Smooth muscle cell (in vitro differentiated cells): Measurements from ENCODE around the gene FAM240A. TPM values are rescaled to one million over a fixed set of nuclear protein-coding genes. Genes with fewer than 3 reads are reported as not detected.

Experiments
- DNase-seq: peaks from one replicate; lab custom pipeline; 2025; ENCODE audit not compliant: unreplicated experiment; lab: John Stamatoyannopoulos, UW
- H2AFZ ChIP-seq: fragments of 200-600 bp; sonication (generic); 2 replicates; pipeline ENCODE4 v1.6.0; 2016; ENCODE audit warnings: antibody characterized with exemption, low read depth, mild to moderate bottlenecking
- H3F3A ChIP-seq: fragments of 200-600 bp; sonication (generic); 2 replicates; pipeline ENCODE4 v1.6.0; 2017; ENCODE audit warnings: antibody characterized with exemption, low read depth
- H3K27ac ChIP-seq: fragments of 200-600 bp; sonication (generic); 2 replicates; pipeline ENCODE4 v1.5.1; 2016; ENCODE audit warnings: low read depth, mild to moderate bottlenecking
- H3K27me3 ChIP-seq: fragments of 200-600 bp; sonication (generic); 2 replicates; pipeline ENCODE4 v1.6.1; 2016; ENCODE audit warnings: low read depth, mild to moderate bottlenecking
- H3K36me3 ChIP-seq: fragments of 200-600 bp; sonication (generic); 2 replicates; pipeline ENCODE4 v1.5.1; 2016; ENCODE audit warnings: low read depth
- H3K4me1 ChIP-seq: fragments of 200-600 bp; sonication (generic); 2 replicates; pipeline ENCODE4 v1.5.1; 2016; ENCODE audit warnings: low read depth
- H3K4me2 ChIP-seq: fragments of 200-600 bp; sonication (generic); 2 replicates; pipeline ENCODE4 v1.6.0; 2016; ENCODE audit warnings: mild to moderate bottlenecking
- H3K4me3 ChIP-seq: fragments of 200-600 bp; sonication (generic); 2 replicates; pipeline ENCODE4 v1.5.1; 2016; ENCODE audit warnings: mild to moderate bottlenecking
- H3K79me2 ChIP-seq: fragments of 200-600 bp; sonication (generic); 2 replicates; pipeline ENCODE4 v1.6.0; 2016; ENCODE audit warnings: low read depth, mild to moderate bottlenecking
- H3K9ac ChIP-seq: fragments of 200-600 bp; sonication (generic); 2 replicates; pipeline ENCODE4 v1.6.0; 2016; ENCODE audit warnings: low read depth
- H3K9me3 ChIP-seq: fragments of 200-600 bp; sonication (generic); replicated peaks from 2 replicates; pipeline ENCODE4 v1.5.1; 2016; ENCODE audit warnings: low read depth
- H4K20me1 ChIP-seq: fragments of 200-600 bp; sonication (generic); 2 replicates; pipeline ENCODE4 v1.6.0; 2016; ENCODE audit warnings: low read depth
- WGBS: methylation state at CpG from one replicate; pipeline ENCODE4 v1.1.7; 2016; ENCODE audit warnings: low lambda C conversion rate; 5-methylcytosine and 5-hydroxymethylcytosine counted together
- polyA plus RNA-seq: library from polyadenylated mRNA; unstranded; fragments of >200 nt; fragmentation: Nextera tagmentation; extraction: Ambion mirVana; gene quantifications from 2 replicates; pipeline ENCODE4 v1.2.1, GENCODE V29; 2016
- total RNA-seq: library from RNA; depleted of rRNA; stranded (reverse); fragments of >200 nt; gene quantifications from 2 replicates; pipeline ENCODE4 v1.2.3, GENCODE V29; 2014
- TF ChIP-seq, protein P1 (sequence below): fragments of 200-600 bp; sonication (generic); IDR thresholded peaks from 2 replicates; pipeline ENCODE4 v1.5.1; 2017; ENCODE audit warnings: borderline replicate concordance, mild to moderate bottlenecking, antibody characterized with exemption; ENCODE audit not compliant: insufficient read depth, poor library complexity, severe bottlenecking

Gene FAM240A
- total and polyA plus RNA-seq, 2 experiments from 2014 or later, result not detected

DNA sequence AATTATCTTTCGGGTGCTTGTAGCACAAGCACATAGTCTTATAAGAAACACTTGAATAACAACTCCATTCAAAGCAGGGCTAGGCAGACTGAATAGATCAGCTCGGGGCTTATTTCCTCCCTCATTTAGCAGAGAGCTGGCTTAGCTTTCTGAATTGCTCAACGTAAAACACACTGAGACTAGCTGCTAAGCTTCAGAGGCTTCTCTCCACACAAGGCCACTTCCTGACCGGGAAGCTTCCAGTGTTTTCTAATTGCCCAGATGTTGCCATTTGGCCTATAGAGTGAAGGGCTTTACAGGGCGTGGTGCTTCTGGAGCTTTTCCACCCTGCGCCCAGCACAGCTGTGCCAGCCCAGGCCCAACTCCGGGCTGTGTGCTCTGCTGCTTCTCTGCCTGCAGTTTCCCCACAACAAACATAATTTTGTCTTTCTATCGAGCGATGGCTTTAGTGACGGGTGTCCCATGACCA lies 16.6 kb downstream of the FAM240A start:
- Histone ChIP-seq H3K4me1 (peaks cover 13% of the 10 kb centered on the region), H3K79me2 (no peaks in the 10 kb centered on the region), H3K9me3 (no peaks in the 10 kb centered on the region), H3K9ac (no peak overlapping the region), H3K4me2 (peak overlapping the region; percentile 80), H3K4me3 (no peak overlapping the region), H2AFZ (peak overlapping the region; percentile 68), H3F3A (no peaks in the 10 kb centered on the region), H3K27ac (peak overlapping the region; percentile 15), H3K27me3 (no peaks in the 10 kb centered on the region), H4K20me1 (no peaks in the 10 kb centered on the region), H3K36me3 (no peaks in the 10 kb centered on the region)
- WGBS, result 65% methylated on average over 10 of the region's 10 CpGs
- TF ChIP-seq, protein P1, sequence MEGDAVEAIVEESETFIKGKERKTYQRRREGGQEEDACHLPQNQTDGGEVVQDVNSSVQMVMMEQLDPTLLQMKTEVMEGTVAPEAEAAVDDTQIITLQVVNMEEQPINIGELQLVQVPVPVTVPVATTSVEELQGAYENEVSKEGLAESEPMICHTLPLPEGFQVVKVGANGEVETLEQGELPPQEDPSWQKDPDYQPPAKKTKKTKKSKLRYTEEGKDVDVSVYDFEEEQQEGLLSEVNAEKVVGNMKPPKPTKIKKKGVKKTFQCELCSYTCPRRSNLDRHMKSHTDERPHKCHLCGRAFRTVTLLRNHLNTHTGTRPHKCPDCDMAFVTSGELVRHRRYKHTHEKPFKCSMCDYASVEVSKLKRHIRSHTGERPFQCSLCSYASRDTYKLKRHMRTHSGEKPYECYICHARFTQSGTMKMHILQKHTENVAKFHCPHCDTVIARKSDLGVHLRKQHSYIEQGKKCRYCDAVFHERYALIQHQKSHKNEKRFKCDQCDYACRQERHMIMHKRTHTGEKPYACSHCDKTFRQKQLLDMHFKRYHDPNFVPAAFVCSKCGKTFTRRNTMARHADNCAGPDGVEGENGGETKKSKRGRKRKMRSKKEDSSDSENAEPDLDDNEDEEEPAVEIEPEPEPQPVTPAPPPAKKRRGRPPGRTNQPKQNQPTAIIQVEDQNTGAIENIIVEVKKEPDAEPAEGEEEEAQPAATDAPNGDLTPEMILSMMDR, result no peak
- DNase-seq, result no peak

DNA sequence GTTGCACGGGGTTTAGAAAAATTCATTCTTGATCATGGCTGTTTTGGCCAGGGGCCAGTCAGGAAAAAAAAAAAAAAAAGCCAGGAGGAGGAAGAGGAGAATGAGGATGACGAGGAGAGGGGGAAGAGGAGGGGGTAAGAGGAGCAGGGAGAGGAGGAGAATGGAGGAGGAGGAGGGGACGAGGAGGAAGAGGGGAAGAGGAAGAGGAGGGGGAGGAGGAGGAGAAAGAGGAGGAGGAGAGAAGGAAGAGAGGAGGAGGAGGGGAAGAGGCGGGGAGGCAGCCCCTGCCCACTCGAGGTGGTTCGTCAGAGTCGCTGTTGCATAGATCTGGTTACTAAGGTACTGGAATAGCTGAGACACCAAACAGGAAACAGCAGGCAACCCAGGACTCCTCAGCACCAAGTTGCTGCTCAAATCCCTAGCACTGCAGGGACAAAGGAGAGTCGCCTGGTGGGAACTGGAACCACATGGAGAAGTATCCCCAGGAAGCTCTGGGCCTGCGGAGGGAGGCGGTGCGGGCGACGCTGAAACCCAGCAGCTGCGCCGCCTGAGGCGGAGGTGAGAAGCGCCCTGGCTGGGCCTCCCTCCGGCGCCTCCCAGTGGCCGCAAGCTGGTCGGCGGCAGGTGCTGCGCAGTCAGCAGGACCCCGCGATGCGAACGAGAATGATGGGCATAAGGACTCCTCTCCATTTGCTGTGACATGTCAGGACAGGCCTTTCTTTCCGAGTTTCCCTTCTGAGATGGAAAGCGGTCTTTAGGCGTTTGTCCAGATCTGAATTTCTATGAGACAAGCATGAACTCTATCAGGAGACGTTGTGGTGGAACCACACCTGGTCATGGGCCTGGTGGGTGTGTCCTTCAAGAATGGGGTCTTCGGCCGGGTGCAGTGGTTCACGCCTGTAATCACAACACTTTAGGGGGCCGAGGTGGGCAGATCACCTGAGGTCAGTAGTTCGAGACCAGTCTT lies 17.5 kb downstream of the FAM240A start:
- no peaks in the 10 kb centered on the region for H4K20me1 ChIP-seq
- H3K4me1 ChIP-seq, result peaks cover 13% of the 10 kb centered on the region
- peak overlapping the region; percentile 80 for H3K4me2 ChIP-seq
- no peaks in the 10 kb centered on the region for H3K36me3 ChIP-seq
- TF ChIP-seq, protein P1, result peak; percentile 81
- H3K27ac ChIP-seq, result peak overlapping the region; percentile 15
- H3K9me3 ChIP-seq, result no peaks in the 10 kb centered on the region
- no peaks in the 10 kb centered on the region for H3K79me2 ChIP-seq
- 20% methylated on average over 30 of the region's 36 CpGs for WGBS
- no peak overlapping the region for H3K9ac ChIP-seq
- H2AFZ ChIP-seq, result peak overlapping the region; percentile 68
- no peaks in the 10 kb centered on the region for H3F3A ChIP-seq
- peak overlapping the region; percentile 12 for H3K4me3 ChIP-seq
- DNase-seq, result peak; percentile 39
- H3K27me3 ChIP-seq, result no peaks in the 10 kb centered on the region

DNA sequence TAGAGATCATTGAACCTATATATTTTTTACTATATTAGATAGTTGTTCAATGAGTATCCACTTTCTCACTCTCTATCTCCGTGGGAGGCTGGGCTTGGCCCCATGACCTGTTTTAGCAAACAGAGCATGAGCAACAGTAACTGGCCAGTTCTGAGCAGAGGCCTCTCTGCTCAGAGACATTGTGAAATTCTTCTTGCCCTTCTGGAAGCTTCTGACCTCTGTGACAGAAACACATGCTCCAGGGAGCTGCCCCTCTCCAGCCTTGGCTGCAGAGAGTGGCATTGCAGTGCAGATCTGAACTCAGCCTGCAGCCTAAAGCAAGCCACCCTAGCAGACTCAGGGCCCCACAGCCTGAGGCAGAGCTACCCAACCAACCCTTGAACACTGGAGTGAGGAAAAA lies 20.5 kb downstream of the FAM240A start:
- TF ChIP-seq, protein P1, result no peak
- Histone ChIP-seq H3K9me3 (no peaks in the 10 kb centered on the region), H3K27me3 (no peaks in the 10 kb centered on the region), H3K36me3 (no peaks in the 10 kb centered on the region), H3K4me3 (no peak overlapping the region), H3K79me2 (no peaks in the 10 kb centered on the region), H3K9ac (no peak overlapping the region), H3K27ac (no peak overlapping the region), H3K4me2 (no peak overlapping the region), H3K4me1 (peaks cover 13% of the 10 kb centered on the region), H3F3A (no peaks in the 10 kb centered on the region), H2AFZ (peak overlapping the region; percentile 58), H4K20me1 (no peaks in the 10 kb centered on the region)
- WGBS, result 50% methylated on average over 1 of the region's 1 CpG
- DNase-seq, result no peak
